Measurements from ENCODE around the gene EEA1.

Gene EEA1

GRCh38 chr12:92844151-92844763 lies 84.8 kb downstream of the EEA1 start:
- H3K4me3 ChIP-seq (replicated peaks in 1 of 2; ENCODE audit: low read depth in 2 of 2, low read length in 2 of 2) = no peak overlapping the region
- peak; percentile 4 to 34 for DNase-seq (ENCODE audit: low read depth in 2 of 2)
- no peak for TF ChIP-seq CTCF (IDR thresholded peaks at IDR 0.05; ENCODE audit: low read depth, low read length)

GRCh38 chr12:92829686-92830282 lies 99.3 kb downstream of the EEA1 start:
- DNase-seq (ENCODE audit: low read depth in 2 of 2) = no peak
- H3K4me3 ChIP-seq (replicated peaks in 1 of 2; ENCODE audit: low read depth in 2 of 2, low read length in 2 of 2) = no peak overlapping the region
- no peak for TF ChIP-seq CTCF (IDR thresholded peaks at IDR 0.05; ENCODE audit: low read depth, low read length)

GRCh38 chr12:92828565-92828964 lies 100.5 kb downstream of the EEA1 start:
- H3K4me3 ChIP-seq (replicated peaks in 1 of 2; ENCODE audit: low read depth in 2 of 2, low read length in 2 of 2) = no peak overlapping the region
- no peak for DNase-seq (ENCODE audit: low read depth in 2 of 2)
- no peak for TF ChIP-seq CTCF (IDR thresholded peaks at IDR 0.05; ENCODE audit: low read depth, low read length)

GRCh38 chr12:92827836-92828431 lies 101.2 kb downstream of the EEA1 start:
- peak; percentile 70 to 75 for DNase-seq (ENCODE audit: low read depth in 2 of 2)
- peak; percentile 94 for TF ChIP-seq CTCF (IDR thresholded peaks at IDR 0.05; ENCODE audit: low read depth, low read length)
- no peak overlapping the region for H3K4me3 ChIP-seq (replicated peaks in 1 of 2; ENCODE audit: low read depth in 2 of 2, low read length in 2 of 2)

- TF ChIP-seq CTCF (IDR thresholded peaks at IDR 0.05; ENCODE audit: low read depth, low read length) = no peak
Observed at GRCh38 chr12:92821142-92821541, 108.0 kb downstream of the EEA1 start.

GRCh38 chr12:92814584-92814983 lies 114.5 kb downstream of the EEA1 start:
- no peak for DNase-seq (ENCODE audit: low read depth in 2 of 2)
- H3K4me3 ChIP-seq (replicated peaks in 1 of 2; ENCODE audit: low read depth in 2 of 2, low read length in 2 of 2) = no peak overlapping the region
- TF ChIP-seq CTCF (IDR thresholded peaks at IDR 0.05; ENCODE audit: low read depth, low read length) = no peak

More at GRCh38 chr12:92821142-92821541, 108.0 kb downstream of the EEA1 start:
- no peak overlapping the region for H3K4me3 ChIP-seq (replicated peaks in 1 of 2; ENCODE audit: low read depth in 2 of 2, low read length in 2 of 2)
- no peak for DNase-seq (ENCODE audit: low read depth in 2 of 2)
